H9 (cell line): Measurements from ENCODE around the gene PATE1. TPM values are rescaled to one million over a fixed set of nuclear protein-coding genes. Genes with fewer than 3 reads are reported as not detected.

Experiments
- DNase-seq: peaks from one replicate; pipeline ENCODE4 v3.0.0-alpha.2; 2017
- H2AFZ ChIP-seq: one replicate; pipeline ENCODE4 v1.6.1; 2013; ENCODE audit warnings: mild to moderate bottlenecking, low read length, control low read depth, moderate library complexity
- H2AK5ac ChIP-seq: 2 replicates; pipeline ENCODE4 v1.6.1; 2013; ENCODE audit warnings: low read length, control low read depth, mixed read lengths; ENCODE audit not compliant: insufficient read length
- H2BK120ac ChIP-seq: one replicate; pipeline ENCODE4 v1.6.1; 2013; ENCODE audit warnings: low read depth, mild to moderate bottlenecking, low read length, control low read depth, inconsistent platforms; ENCODE audit not compliant: poor library complexity, severe bottlenecking
- H2BK12ac ChIP-seq: 2 replicates; pipeline ENCODE4 v1.6.1; 2013; ENCODE audit warnings: low read length, control low read depth, mixed read lengths, low read depth; ENCODE audit not compliant: insufficient read length
- H2BK15ac ChIP-seq: 2 replicates; pipeline ENCODE4 v1.6.1; 2013; ENCODE audit warnings: low read depth, low read length, control low read depth
- H2BK20ac ChIP-seq: one replicate; pipeline ENCODE4 v1.6.1; 2013; ENCODE audit warnings: low read depth, mild to moderate bottlenecking, low read length, control low read depth, inconsistent platforms; ENCODE audit not compliant: poor library complexity, severe bottlenecking
- H2BK5ac ChIP-seq: 2 replicates; pipeline ENCODE4 v1.6.1; 2013; ENCODE audit warnings: low read length, control low read depth, mixed read lengths; ENCODE audit not compliant: insufficient read length
- H3K14ac ChIP-seq: 2 replicates; pipeline ENCODE4 v1.6.1; 2013; ENCODE audit warnings: low read length, control low read depth; ENCODE audit not compliant: insufficient read depth
- H3K18ac ChIP-seq: 2 replicates; pipeline ENCODE4 v1.6.1; 2013; ENCODE audit warnings: low read depth, mild to moderate bottlenecking, mixed read lengths, low read length, control low read depth; ENCODE audit not compliant: insufficient read length
- H3K23ac ChIP-seq: 2 replicates; pipeline ENCODE4 v1.6.1; 2013; ENCODE audit warnings: low read length, control low read depth, mixed read lengths, low read depth; ENCODE audit not compliant: insufficient read length
- H3K23me2 ChIP-seq: 2 replicates; pipeline ENCODE4 v1.6.1; 2013; ENCODE audit warnings: low read depth, mild to moderate bottlenecking, mixed read lengths, low read length, control low read depth; ENCODE audit not compliant: insufficient read length, poor library complexity, severe bottlenecking
- H3K27ac ChIP-seq: 2 replicates; pipeline ENCODE4 v1.5.1; 2013; ENCODE audit warnings: low read length, control low read depth, mixed read lengths, low read depth; ENCODE audit not compliant: insufficient read length
- H3K27me3 ChIP-seq: 2 replicates; pipeline ENCODE4 v1.6.1; 2013; ENCODE audit warnings: low read length, control low read depth, inconsistent platforms; ENCODE audit not compliant: insufficient read depth
- H3K4ac ChIP-seq: 2 replicates; pipeline ENCODE4 v1.6.1; 2013; ENCODE audit warnings: low read depth, mild to moderate bottlenecking, control low read depth, inconsistent platforms, low read length, moderate library complexity
- H3K4me1 ChIP-seq: 2 replicates; pipeline ENCODE4 v1.6.1; 2013; ENCODE audit warnings: low read length, control low read depth, inconsistent platforms; ENCODE audit not compliant: insufficient read depth
- H3K4me2 ChIP-seq: 2 replicates; pipeline ENCODE4 v1.6.1; 2013; ENCODE audit warnings: low read length, control low read depth, mixed read lengths; ENCODE audit not compliant: insufficient read length, insufficient read depth
- H3K56ac ChIP-seq: 2 replicates; pipeline ENCODE4 v1.6.1; 2013; ENCODE audit warnings: low read depth, mild to moderate bottlenecking, mixed read lengths, low read length, control low read depth; ENCODE audit not compliant: insufficient read length
- H3K79me1 ChIP-seq: 2 replicates; pipeline ENCODE4 v1.6.1; 2013; ENCODE audit warnings: low read depth, mild to moderate bottlenecking, moderate library complexity, low read length, control low read depth, inconsistent platforms; ENCODE audit not compliant: insufficient read depth, poor library complexity, severe bottlenecking
- H3K79me2 ChIP-seq: 2 replicates; pipeline ENCODE4 v1.6.1; 2013; ENCODE audit warnings: low read length, control low read depth, inconsistent platforms; ENCODE audit not compliant: insufficient read depth
- H3K9ac ChIP-seq: 2 replicates; pipeline ENCODE4 v1.6.1; 2013; ENCODE audit warnings: low read length, control low read depth, mixed read lengths; ENCODE audit not compliant: insufficient read length; ENCODE audit errors: extremely low read depth
- H3K9me3 ChIP-seq: one replicate; pipeline ENCODE4 v1.6.1; 2013; ENCODE audit warnings: low read depth, low read length, inconsistent platforms; ENCODE audit not compliant: control insufficient read depth
- H3T11ph ChIP-seq: one replicate; pipeline ENCODE4 v1.6.1; 2013; ENCODE audit warnings: mild to moderate bottlenecking, low read length, control low read depth, inconsistent platforms
- H4K20me1 ChIP-seq: one replicate; pipeline ENCODE4 v1.6.1; 2013; ENCODE audit not compliant: control insufficient read depth, insufficient read length, insufficient read depth
- H4K5ac ChIP-seq: 2 replicates; pipeline ENCODE4 v1.6.1; 2013; ENCODE audit warnings: low read depth, mild to moderate bottlenecking, mixed read lengths, low read length, control low read depth; ENCODE audit not compliant: insufficient read length
- H4K8ac ChIP-seq: replicated peaks from 2 replicates; pipeline ENCODE4 v1.6.1; 2013; ENCODE audit warnings: low read length, control low read depth, mixed read lengths, low read depth; ENCODE audit not compliant: insufficient read length
- H4K91ac ChIP-seq: 2 replicates; pipeline ENCODE4 v1.6.1; 2013; ENCODE audit warnings: low read depth, mild to moderate bottlenecking, moderate library complexity, mixed read lengths, low read length, control low read depth; ENCODE audit not compliant: insufficient read length
- H3K27ac Mint-ChIP-seq, 3 experiments: 2 replicates in 2 of 3; 3 replicates in 1 of 3; pipeline ENCODE4 v1.8.0; 2020 to 2021; ENCODE audit warnings: mixed read lengths in 3 of 3, mild to moderate bottlenecking in 1 of 3, moderate library complexity in 1 of 3
- H3K27me3 Mint-ChIP-seq: 2 replicates; pipeline ENCODE4 v1.8.0; 2021; ENCODE audit warnings: low read depth, mild to moderate bottlenecking, moderate library complexity, mixed read lengths
- H3K36me3 Mint-ChIP-seq, 3 experiments: 2 replicates in 2 of 3; 3 replicates in 1 of 3; pipeline ENCODE4 v1.8.0; 2020 to 2021; ENCODE audit warnings: low read depth in 3 of 3, mixed read lengths in 3 of 3; ENCODE audit not compliant: insufficient read depth in 1 of 3
- H3K4me1 Mint-ChIP-seq, 2 experiments: 2 replicates each; pipeline ENCODE4 v1.8.0; 2020; ENCODE audit warnings: mixed read lengths in 2 of 2
- H3K4me3 Mint-ChIP-seq, 2 experiments: 2 replicates in 1 of 2; 3 replicates in 1 of 2; pipeline ENCODE4 v1.8.0; 2020 to 2021; ENCODE audit warnings: mild to moderate bottlenecking in 2 of 2, mixed read lengths in 2 of 2, moderate library complexity in 1 of 2
- H3K9me3 Mint-ChIP-seq, 2 experiments: 2 replicates in 1 of 2; 3 replicates in 1 of 2; pipeline ENCODE4 v1.8.0; 2020; ENCODE audit warnings: mild to moderate bottlenecking in 2 of 2, mixed read lengths in 2 of 2, moderate library complexity in 1 of 2
- CTCF ChIP-seq: fragments of 200-600 bp; sonication (generic); conservative IDR thresholded peaks from 3 replicates; pipeline ENCODE4 v1.8.0; 2021; ENCODE audit warnings: antibody characterized with exemption, mild to moderate bottlenecking
- WGBS: extraction: QIAGEN DNeasy Blood & Tissue Kit; methylation state at CpG from one replicate; pipeline ENCODE4 v1.1.7; 2013; ENCODE audit warnings: missing lambda C conversion rate, low lambda C conversion rate, mixed read lengths; ENCODE audit not compliant: insufficient read length; ENCODE audit errors: extremely low coverage; 5-methylcytosine and 5-hydroxymethylcytosine counted together
- total RNA-seq: library from RNA; stranded (reverse); gene quantifications from 2 replicates; pipeline ENCODE4 v1.2.1, GENCODE V29; 2021

PATE1 gene
- total RNA-seq, 1 experiment from 2014 or later: not detected

GRCh38 chr11:125784678-125785077 is 38.6 kb downstream of the PATE1 start:
- H3K14ac ChIP-seq: no peak overlapping the region
- DNase-seq: no peak
- H3K23ac ChIP-seq: no peak overlapping the region
- H3K4me3 Mint-ChIP-seq: no peak overlapping the region
- H3K18ac ChIP-seq: no peak overlapping the region
- H3K79me2 ChIP-seq: no peaks in the 10 kb centered on the region
- H2BK120ac ChIP-seq: no peak overlapping the region
- H3K4me1 ChIP-seq: no peaks in the 10 kb centered on the region
- H2BK15ac ChIP-seq: no peak overlapping the region
- no peak overlapping the region for H3K56ac ChIP-seq
- H4K91ac ChIP-seq: no peak overlapping the region
- no peak overlapping the region for H2AFZ ChIP-seq
- no peak overlapping the region for H3T11ph ChIP-seq
- H4K20me1 ChIP-seq: no peaks in the 10 kb centered on the region
- H3K4me2 ChIP-seq: no peak overlapping the region
- no peak overlapping the region for H3K27ac ChIP-seq
- H3K36me3 Mint-ChIP-seq: no peaks in the 10 kb centered on the region
- no peak overlapping the region for H3K4ac ChIP-seq
- H3K27ac Mint-ChIP-seq: no peak overlapping the region
- no peak overlapping the region for H3K9ac ChIP-seq
- peaks cover 16% of the 10 kb centered on the region for H3K27me3 Mint-ChIP-seq
- no peaks in the 10 kb centered on the region for H3K4me1 Mint-ChIP-seq
- H3K27me3 ChIP-seq: no peaks in the 10 kb centered on the region; the same call in 1 of the 2 replicates
- no peak overlapping the region for H2BK20ac ChIP-seq
- H2AK5ac ChIP-seq: no peak overlapping the region
- H2BK5ac ChIP-seq: no peak overlapping the region
- no peak for TF ChIP-seq CTCF
- H4K5ac ChIP-seq: no peak overlapping the region
- H2BK12ac ChIP-seq: no peak overlapping the region
- no peaks in the 10 kb centered on the region for H3K9me3 ChIP-seq
- WGBS: no CpG with 5 or more reads among the region's 2 CpGs
- H3K23me2 ChIP-seq: no peaks in the 10 kb centered on the region
- H3K79me1 ChIP-seq: no peaks in the 10 kb centered on the region
- peaks cover 3 to 9% of the 10 kb centered on the region in 2 experiments; a peak in 3 of 5 replicates for H3K9me3 Mint-ChIP-seq
- H4K8ac ChIP-seq: no peak overlapping the region
